IPS-NIHi11 (cell line): Measurements from ENCODE around the gene FAM114A1.
A peak's percentile ranks its signal among the peaks of the same experiment; 100 is the strongest.
"Not testable (repeated sequence)": the region's sequence is repeated elsewhere in the genome, so short reads cannot be mapped to it uniquely, and the experiment has no call there.

Experiments
- DNase-seq: peaks from one replicate; pipeline ENCODE4 v3.0.0; 2012; ENCODE audit warnings: mixed read lengths, low spot score

FAM114A1 gene

DNA sequence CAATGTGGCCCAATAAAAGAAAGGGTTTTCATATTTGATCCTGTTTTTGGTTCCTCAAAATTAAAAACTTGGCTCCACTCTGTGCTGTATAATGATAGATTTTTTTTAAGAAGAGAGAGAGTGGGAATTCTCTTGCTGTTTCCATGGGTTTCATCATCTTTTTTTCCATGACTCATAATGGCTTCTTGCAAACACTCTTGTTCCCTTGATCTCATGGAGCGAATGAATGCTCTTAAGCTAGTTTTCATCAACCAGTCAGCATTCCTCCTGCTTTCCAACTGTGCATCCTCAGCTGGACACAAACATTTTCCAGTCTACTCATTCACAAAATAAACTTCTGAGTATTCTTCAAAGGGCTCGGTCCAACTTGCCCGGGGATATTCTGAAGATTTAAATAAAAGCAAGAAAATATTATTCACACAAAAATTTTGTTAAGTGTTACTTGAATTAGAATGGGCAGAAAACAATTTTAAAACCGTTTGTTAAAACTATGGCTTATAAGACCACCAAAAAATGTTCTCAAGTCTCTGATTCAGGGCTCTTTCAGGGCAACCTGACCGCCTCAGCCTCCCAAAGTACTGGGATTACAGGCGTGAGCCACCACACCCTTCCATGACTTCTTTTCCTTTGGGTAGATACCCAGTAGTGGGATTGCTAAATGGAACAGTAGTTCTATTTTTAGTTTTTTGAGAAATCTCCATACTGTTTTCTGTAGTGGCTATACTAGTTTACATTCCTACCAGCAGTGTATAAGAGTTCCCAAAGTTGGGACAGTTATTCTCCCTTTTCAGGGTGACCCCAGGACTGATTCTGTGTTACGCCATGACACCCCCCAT lies 99.9 kb downstream of the FAM114A1 start:
- no peak for DNase-seq

DNA sequence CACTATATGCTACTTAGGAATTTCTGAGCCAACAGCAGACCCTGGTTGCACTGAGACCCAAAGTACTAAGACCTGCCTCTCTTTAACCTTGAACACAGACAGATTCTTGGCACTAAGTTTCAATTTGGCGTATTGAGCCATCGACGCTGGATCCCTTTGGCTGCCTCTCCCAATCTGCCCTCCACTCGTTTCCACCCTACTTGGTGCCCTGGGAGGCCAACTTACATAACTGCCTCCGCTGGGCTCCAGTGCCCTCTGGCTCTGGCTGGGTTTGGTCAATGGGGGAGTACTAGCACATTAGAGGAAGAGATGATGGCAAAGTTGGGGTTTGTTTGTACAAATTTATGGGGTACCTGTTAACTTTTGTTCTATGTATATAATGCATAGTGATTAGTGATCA lies 101.1 kb downstream of the FAM114A1 start:
- no peak for DNase-seq

DNA sequence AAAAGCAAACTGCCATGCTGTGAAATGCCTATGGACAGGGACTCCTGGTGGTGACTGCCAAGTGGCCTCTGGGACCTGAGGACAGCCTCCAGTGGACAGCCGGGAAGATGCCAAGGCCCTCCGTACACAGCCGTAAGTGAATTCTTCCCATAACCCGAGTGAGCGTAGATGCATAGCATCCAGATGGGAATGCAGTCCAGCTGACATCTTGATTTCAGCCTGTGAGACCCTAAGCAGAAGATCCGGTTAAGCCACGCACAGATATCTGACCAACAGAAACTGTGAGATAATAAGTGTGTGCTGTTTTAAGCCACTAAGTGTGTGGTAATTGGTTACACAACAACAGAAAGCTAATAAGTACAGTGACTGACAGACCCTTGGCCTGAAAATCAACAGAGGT lies 108.7 kb downstream of the FAM114A1 start:
- no peak for DNase-seq

DNA sequence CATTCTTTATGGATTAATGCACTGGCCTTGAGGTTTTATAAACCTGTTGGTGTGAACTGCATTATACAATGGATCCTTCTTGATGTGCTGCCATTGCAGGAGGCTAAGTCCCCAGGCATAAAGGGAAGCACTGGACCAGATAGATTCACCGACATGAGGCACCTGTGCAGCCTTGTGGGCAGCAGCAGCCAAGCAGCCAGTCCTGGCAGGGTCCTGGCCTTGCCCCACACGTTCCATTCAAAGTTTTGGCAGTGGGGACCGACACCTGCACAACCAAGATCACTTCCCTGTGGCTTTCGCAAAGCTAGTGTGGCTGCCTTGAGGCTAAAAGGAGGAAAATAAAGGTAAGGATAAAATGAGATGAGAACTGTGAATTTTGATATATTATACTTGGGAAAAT lies 111.5 kb downstream of the FAM114A1 start:
- DNase-seq = no peak

DNA sequence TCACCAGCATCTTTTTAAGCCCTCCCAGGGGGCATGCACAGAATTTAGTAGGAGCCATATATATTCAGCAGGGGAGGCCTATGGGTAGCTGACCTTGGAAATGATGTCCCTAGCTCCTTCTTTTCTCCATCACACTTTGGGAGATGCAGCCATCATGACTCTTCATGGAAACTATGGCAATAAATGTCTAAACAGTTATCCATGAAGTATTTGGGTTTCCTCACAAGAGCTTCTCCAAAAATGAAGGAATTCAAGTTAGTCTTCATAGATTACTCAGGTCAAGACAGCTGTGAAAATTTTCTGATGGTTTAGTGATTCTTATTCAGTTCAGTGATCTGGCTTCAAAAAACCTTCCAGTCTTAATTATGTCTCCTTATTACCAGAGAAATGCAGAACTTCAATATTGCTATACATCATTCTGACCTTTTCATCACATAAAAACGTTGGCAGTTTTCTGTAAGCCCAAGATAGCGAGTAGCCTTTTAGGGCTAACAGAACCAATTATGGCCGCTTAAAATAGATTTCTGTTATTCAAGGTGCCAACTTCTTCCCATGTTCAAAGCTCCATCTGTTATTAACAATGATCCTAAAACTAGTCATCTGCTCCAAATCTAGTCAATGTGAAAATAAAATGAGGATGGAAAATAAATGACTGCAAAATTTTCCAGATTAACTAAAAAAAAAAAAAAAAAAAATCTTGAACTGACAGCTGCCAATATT lies 112.1 kb downstream of the FAM114A1 start:
- DNase-seq = no peak

DNA sequence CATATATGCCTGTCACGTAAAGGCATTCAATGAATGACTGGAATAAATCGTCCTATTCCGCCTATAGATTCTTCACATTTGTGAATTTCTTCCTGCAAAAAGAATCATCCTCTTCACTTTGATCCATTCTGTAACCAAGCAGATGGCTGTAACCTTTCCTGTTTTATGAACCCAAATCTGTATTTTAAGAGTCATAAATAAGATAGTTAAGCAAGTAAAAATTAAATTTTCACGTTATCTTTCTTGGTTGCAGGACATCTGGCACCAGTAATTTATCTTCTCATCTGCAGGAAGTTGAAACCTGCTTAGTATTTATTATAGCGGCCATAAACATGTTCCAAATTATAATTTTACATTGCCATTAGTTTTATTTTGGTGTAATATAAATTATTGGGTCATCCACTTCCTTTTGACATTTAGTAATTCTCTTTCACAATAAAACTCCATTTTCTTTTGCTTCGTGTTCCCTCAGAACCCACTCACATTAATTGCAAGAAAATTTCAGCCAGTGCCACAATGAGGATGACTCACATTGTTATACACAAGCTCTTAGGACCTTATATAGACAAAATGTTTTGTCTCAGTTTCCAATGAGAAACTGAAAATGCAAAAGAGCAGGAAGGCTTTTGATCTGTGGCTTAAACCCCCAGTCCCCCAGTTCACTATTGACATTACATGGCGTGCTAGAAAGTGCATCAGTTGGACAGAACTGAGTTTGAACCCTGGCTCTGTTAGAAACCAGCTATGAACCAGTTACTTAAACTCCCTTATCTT lies 113.5 kb downstream of the FAM114A1 start:
- DNase-seq = no peak

DNA sequence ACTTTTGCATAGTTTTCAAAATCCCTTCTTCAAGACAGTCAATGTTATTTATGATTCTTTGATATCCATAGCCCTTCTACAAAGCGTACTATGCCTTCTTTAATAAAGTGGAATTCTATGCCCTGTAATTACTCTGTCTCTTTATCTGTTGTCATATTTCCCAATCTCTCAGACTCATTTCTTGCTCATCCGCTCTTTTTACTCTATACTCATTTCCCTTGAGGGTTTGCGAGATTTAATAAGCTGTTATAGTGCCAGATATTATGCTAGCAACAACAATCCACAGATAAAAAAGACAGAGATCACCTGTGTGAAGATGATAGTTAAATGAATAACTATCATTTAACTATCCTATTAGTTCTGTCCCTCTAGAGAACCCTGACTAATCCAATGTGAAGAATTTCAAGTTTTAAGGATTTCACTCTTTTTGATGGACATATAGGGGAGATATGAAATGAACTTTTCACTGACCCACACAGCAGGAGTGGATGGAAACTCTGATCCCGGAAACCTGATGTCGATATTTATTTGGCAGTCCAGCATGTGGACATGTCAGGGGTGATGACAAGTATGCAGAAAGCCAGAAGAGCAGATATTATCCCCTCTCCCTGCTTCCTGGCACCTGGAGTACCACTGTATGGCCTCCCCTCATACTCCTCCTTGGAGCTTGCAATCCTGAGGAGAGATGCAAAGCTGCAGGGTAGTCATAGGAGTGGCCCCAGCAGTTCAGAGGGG lies 114.9 kb downstream of the FAM114A1 start:
- DNase-seq = no peak

DNA sequence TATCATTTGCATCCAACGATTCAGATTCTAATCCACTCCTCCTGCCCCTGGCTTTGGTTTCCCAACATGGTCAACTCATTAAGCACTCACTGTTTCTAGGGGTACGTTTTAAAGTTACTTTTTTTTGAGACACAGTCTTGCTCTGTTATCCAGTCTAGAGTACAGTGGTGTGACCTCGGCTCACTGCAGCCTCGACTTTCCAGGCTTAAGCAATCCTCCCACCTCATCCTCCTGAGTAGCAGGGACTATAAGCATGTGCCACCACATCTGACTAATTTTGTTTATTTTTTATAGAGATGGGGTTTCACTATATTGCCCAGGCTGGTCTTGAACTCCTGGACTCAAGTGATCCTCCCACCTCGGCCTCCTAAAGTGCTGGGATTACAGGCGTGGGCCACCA lies 115.7 kb downstream of the FAM114A1 start:
- no peak for DNase-seq

DNA sequence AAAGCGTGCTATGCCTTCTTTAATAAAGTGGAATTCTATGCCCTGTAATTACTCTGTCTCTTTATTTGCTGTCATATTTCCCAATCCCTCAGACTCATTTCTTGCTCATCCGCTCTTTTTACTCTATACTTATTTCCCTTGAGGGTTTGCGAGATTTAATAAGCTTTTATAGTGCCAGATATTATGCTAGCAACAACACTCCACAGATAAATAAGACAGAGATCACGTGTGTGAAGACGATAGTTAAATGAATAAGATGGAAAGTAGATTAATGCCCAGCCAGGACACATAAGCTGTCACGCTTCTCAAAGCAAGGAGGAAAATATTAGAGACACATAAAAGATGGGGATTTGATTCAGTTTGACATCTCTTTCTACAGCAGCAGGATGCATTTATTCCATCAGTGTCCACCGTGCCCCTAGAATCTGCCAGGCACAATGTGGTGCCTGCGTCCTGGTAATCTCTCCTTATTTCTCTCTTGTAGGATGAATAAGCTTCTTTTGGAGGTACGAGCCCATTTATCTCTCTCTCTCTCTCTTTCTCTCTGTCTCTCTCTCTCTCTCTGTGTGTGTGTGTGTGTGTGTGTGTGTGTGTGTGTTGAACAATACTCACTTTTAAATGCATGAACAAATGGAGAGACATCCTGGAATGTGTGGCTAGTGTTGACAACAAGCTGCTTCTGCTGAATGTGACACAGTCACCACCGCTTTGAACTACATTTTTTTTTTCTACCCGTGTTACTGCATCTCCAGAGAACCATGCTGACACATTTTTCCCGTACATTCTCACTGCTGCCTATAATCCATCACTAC lies 116.4 kb downstream of the FAM114A1 start:
- DNase-seq = no peak

DNA sequence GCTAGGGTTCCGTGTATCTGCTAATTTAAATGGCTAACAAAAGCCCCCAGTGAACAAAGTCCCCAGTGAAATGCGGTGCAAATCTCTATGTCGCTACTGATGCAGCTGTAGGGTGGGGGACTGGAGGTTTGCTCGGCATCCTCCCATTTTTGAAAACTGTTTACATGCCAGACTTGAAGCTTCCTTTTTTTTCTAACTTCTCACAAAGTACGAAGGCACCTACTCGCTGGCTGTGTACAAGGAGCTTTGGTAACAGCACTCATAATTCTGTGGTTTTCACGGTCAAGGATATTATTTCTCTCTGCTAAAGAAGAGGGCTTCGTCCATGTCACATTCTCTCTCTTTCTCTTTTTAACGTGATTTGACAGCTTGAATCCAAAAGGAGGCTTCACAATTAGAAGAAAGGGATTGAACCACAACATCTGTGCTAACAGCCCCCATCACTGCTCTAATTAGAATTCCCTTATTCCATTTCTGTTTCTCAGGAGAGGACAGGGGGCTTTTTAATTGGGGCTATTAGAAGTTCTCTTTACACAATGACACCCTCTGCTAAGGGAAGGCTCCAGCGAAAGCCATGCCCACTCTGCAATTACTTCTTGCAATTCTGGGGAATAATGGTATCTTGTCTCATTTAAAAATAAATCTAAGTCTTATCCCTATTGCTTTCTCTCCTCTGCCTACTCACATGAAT lies 117.9 kb downstream of the FAM114A1 start:
- no peak for DNase-seq

DNA sequence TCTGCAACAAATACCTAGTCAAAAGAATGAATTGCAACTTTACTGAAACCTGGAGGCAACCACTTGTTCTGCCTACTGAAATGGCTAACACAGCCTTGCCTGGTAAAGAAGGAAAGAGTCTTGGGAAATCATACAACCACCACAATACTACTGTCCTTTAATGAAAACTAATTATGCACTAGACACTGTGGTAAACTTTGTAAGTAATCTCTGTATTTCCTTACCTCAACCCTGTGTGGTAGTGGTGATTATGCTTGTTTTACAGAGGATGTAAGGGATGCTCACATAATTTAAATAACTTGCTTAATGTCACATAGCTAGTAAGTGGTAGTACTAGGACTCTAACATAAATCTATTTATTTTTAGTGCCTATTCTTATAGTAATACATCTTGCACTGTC lies 119.9 kb downstream of the FAM114A1 start:
- DNase-seq = no peak

DNA sequence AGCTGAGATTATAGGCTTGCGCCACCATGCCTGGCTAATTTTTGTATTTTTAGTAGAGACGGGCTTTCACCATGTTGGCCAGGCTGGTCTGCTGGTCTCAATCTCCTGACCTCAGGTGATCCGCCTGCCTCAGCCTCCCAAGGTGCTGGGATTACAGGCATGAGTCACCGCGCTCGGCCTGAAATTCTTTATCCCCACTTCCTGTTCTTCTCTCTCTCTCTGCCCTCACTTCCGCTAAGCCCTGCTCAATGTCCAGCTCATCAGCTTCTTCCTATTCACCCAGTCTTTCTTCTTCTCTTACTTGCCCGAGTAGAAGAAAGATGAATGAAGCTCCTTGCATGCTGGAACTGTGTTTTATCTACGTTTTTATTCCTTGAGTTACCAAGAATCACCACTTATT lies 120.7 kb downstream of the FAM114A1 start:
- DNase-seq = not testable (repeated sequence)

DNA sequence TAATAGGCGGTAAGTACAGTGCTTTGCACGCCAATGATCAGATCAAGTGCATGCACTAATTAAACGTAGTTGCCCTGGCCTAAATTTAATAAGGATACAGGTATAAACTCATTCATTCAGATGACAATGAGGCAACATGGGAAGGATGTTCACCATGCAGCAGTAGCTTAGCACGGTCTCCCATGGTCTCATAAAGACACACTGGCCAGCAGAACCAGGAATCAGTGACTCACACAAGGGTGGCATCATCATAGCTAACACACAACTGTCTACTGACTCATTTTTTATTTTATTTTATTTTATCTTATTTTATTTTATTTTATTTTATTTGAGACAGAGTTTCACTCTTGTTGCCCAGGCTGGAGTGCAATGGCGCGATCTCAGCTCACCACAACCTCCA lies 121.9 kb downstream of the FAM114A1 start:
- no peak for DNase-seq

DNA sequence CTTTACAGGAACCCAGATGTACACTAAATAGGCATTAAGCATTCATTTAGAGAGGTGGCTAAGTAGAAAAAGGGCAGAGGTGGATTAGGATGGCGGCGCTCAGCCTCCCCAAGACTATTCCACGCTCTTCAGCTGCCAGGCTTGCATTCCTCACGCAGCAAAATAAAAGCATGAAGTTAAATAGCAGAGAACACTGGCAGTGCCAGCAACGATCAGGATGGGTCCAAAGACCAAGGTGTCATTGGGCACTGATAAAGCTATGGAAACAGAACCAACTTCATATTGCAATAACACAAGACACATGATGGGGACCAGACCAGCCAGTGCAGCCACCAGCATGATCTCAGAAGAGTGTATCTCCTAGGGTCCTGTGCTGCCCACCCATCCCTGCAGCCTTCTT lies 122.6 kb downstream of the FAM114A1 start:
- no peak for DNase-seq

DNA sequence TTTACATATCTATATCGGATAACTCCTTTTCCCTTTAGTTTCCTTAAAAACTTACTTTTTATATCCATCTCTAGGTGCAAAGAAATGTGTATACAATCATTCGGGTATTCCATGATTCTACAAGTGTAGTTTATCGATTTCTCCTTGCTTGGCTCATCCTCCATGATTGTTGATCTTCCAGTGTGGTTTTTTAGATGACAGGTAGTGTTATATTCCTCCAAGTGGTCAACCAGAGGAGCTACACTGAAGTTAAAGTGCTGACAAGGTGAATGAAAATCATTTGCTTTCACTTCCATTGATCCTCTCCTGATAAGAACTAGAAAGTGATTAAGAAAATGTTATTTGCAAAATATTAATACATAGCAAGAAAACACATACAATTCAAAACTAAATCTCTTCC lies 126.1 kb downstream of the FAM114A1 start:
- DNase-seq = peak; percentile 15

DNA sequence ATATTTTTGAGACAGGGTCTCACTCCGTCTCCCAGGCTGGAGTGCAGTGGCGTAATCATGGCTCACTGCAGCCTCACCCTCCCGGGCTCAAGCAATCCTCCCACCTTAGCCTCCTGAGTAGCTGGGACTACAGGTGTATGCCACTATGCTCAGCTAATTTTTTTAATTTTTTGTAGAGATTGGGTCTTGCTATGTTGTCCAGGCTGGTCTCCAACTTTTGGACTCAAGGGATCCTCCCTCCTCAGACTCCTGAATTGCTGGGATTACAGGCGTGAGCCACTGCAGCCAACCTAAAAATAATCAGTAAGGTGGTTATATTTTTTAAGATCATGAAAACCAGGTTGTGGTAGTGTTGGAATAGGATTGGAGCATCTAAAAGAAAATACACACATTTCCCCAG lies 126.5 kb downstream of the FAM114A1 start:
- DNase-seq = no peak
